Central memory CD8-positive, alpha-beta T cell (primary cell): ENCODE data around the gene RAD50.
A peak's percentile ranks its signal among the peaks of the same experiment; 100 is the strongest.

ENCODE experiments used
- ATAC-seq: fragments of 150-1000 bp; cut with Tn5 transposase; replicated peaks from 2 replicates; pipeline ENCODE4 v1.10.0; 2022; ENCODE audit warnings: mild to moderate bottlenecking, moderate FRiP score, moderate number of reproducible peaks; ENCODE audit not compliant: poor library complexity, severe bottlenecking; ENCODE audit errors: extremely low read depth
- DNase-seq, 2 donors: peaks; one replicate each; pipeline ENCODE4 v3.0.0; 2021; ENCODE audit warnings: low spot score in 2 of 2
- H3K27ac Mint-ChIP-seq: one replicate; pipeline ENCODE4 v1.8.0; 2022; ENCODE audit warnings: low read depth, mild to moderate bottlenecking, moderate library complexity, mixed read lengths
- H3K27me3 Mint-ChIP-seq: one replicate; pipeline ENCODE4 v1.8.0; 2022; ENCODE audit warnings: mixed read lengths
- H3K36me3 Mint-ChIP-seq: one replicate; pipeline ENCODE4 v1.8.0; 2022; ENCODE audit warnings: mild to moderate bottlenecking, moderate library complexity, mixed read lengths; ENCODE audit not compliant: insufficient read depth
- H3K4me1 Mint-ChIP-seq: one replicate; pipeline ENCODE4 v1.8.0; 2022; ENCODE audit warnings: mixed read lengths
- H3K4me3 Mint-ChIP-seq: one replicate; pipeline ENCODE4 v1.8.0; 2022; ENCODE audit warnings: mild to moderate bottlenecking, moderate library complexity, mixed read lengths
- H3K9me3 Mint-ChIP-seq: one replicate; pipeline ENCODE4 v1.8.0; 2022; ENCODE audit warnings: mixed read lengths

RAD50 gene

GRCh38 chr5:132661231-132662003 lies 104.6 kb downstream of the RAD50 start:
- DNase-seq (no peak), ATAC-seq (no peak)
- peaks cover 40% of the 10 kb centered on the region for H3K4me1 Mint-ChIP-seq
- peaks cover 6% of the 10 kb centered on the region for H3K36me3 Mint-ChIP-seq
- H3K27me3 Mint-ChIP-seq, result peaks cover 6% of the 10 kb centered on the region
- no peak overlapping the region for H3K4me3 Mint-ChIP-seq
- peak overlapping the region; percentile 97 for H3K27ac Mint-ChIP-seq
- H3K9me3 Mint-ChIP-seq, result no peaks in the 10 kb centered on the region

GRCh38 chr5:132662004-132662401 lies 105.2 kb downstream of the RAD50 start:
- H3K27ac Mint-ChIP-seq, result peak overlapping the region; percentile 97
- peaks cover 6% of the 10 kb centered on the region for H3K36me3 Mint-ChIP-seq
- no peaks in the 10 kb centered on the region for H3K9me3 Mint-ChIP-seq
- DNase-seq, result no peak
- ATAC-seq, result no peak
- no peak overlapping the region for H3K4me3 Mint-ChIP-seq
- peaks cover under 1% of the 10 kb centered on the region for H3K27me3 Mint-ChIP-seq
- H3K4me1 Mint-ChIP-seq, result peaks cover 34% of the 10 kb centered on the region

GRCh38 chr5:132662925-132663770 lies 106.4 kb downstream of the RAD50 start:
- H3K27ac Mint-ChIP-seq, result peak overlapping the region; percentile 97
- peaks cover 32% of the 10 kb centered on the region for H3K4me1 Mint-ChIP-seq
- H3K4me3 Mint-ChIP-seq, result peak overlapping the region; percentile 64

GRCh38 chr5:132663771-132664695 lies 107.3 kb downstream of the RAD50 start:
- Mint-ChIP-seq H3K9me3 (no peaks in the 10 kb centered on the region), H3K4me3 (peak overlapping the region; percentile 64), H3K27me3 (no peaks in the 10 kb centered on the region), H3K36me3 (peaks cover 6% of the 10 kb centered on the region), H3K4me1 (peaks cover 32% of the 10 kb centered on the region), H3K27ac (peak overlapping the region; percentile 97)
- DNase-seq (peak in 1 of 2 donors; percentile 48), ATAC-seq (peak; percentile 71)

More at GRCh38 chr5:132662925-132663770, 106.4 kb downstream of the RAD50 start:
- peak in 1 of 2 donors; percentile 55 for DNase-seq
- H3K36me3 Mint-ChIP-seq, result peaks cover 6% of the 10 kb centered on the region
- no peaks in the 10 kb centered on the region for H3K27me3 Mint-ChIP-seq
- no peaks in the 10 kb centered on the region for H3K9me3 Mint-ChIP-seq
- peak; percentile 81 for ATAC-seq

GRCh38 chr5:132664696-132665209 lies 108.0 kb downstream of the RAD50 start:
- Mint-ChIP-seq H3K27me3 (no peaks in the 10 kb centered on the region), H3K9me3 (no peaks in the 10 kb centered on the region), H3K27ac (peak overlapping the region; percentile 97), H3K4me1 (peaks cover 32% of the 10 kb centered on the region), H3K36me3 (peaks cover 6% of the 10 kb centered on the region), H3K4me3 (peak overlapping the region; percentile 64)
- ATAC-seq (no peak), DNase-seq (no peak)

- H3K36me3 Mint-ChIP-seq, result peaks cover 6% of the 10 kb centered on the region
- DNase-seq (no peak), ATAC-seq (no peak)
- peak overlapping the region; percentile 97 for H3K27ac Mint-ChIP-seq
- no peaks in the 10 kb centered on the region for H3K27me3 Mint-ChIP-seq
- no peak overlapping the region for H3K4me3 Mint-ChIP-seq
- peaks cover 32% of the 10 kb centered on the region for H3K4me1 Mint-ChIP-seq
- H3K9me3 Mint-ChIP-seq, result no peaks in the 10 kb centered on the region
Observed at GRCh38 chr5:132665574-132666080, 108.8 kb downstream of the RAD50 start.

- Mint-ChIP-seq H3K27ac (no peak overlapping the region), H3K4me1 (peaks cover 32% of the 10 kb centered on the region), H3K27me3 (no peaks in the 10 kb centered on the region), H3K9me3 (no peaks in the 10 kb centered on the region), H3K4me3 (no peak overlapping the region), H3K36me3 (peaks cover 6% of the 10 kb centered on the region)
- ATAC-seq, result no peak
- DNase-seq, result no peak
Observed at GRCh38 chr5:132666310-132667123, 109.7 kb downstream of the RAD50 start.

- Mint-ChIP-seq H3K27ac (no peak overlapping the region), H3K4me1 (peaks cover 32% of the 10 kb centered on the region)
Observed at GRCh38 chr5:132667309-132667708, 110.5 kb downstream of the RAD50 start.

GRCh38 chr5:132667761-132668705 lies 111.3 kb downstream of the RAD50 start:
- Mint-ChIP-seq H3K36me3 (peaks cover 6% of the 10 kb centered on the region), H3K4me1 (peaks cover 26% of the 10 kb centered on the region), H3K27me3 (no peaks in the 10 kb centered on the region), H3K27ac (no peak overlapping the region), H3K9me3 (no peaks in the 10 kb centered on the region), H3K4me3 (no peak overlapping the region)
- DNase-seq (no peak), ATAC-seq (no peak)

More at GRCh38 chr5:132667309-132667708, 110.5 kb downstream of the RAD50 start:
- Mint-ChIP-seq H3K9me3 (no peaks in the 10 kb centered on the region), H3K4me3 (no peak overlapping the region), H3K27me3 (no peaks in the 10 kb centered on the region), H3K36me3 (peaks cover 6% of the 10 kb centered on the region)
- ATAC-seq, result no peak
- DNase-seq, result no peak

- Mint-ChIP-seq H3K4me1 (peaks cover 24% of the 10 kb centered on the region), H3K27ac (no peak overlapping the region), H3K4me3 (no peak overlapping the region), H3K27me3 (no peaks in the 10 kb centered on the region), H3K9me3 (no peaks in the 10 kb centered on the region), H3K36me3 (peaks cover 3% of the 10 kb centered on the region)
- ATAC-seq (no peak), DNase-seq (no peak)
Observed at GRCh38 chr5:132668706-132669454, 112.1 kb downstream of the RAD50 start.
